WI38 (cell line): Measurements from ENCODE around the gene CD177.
"Not testable (repeated sequence)": the region's sequence is repeated elsewhere in the genome, so short reads cannot be mapped to it uniquely, and the experiment has no call there.

Source experiments
- H3K4me3 ChIP-seq: 2 replicates; pipeline ENCODE4 v1.5.1; 2011; ENCODE audit warnings: low read depth, mild to moderate bottlenecking, control low read depth, low read length
- CTCF ChIP-seq: IDR thresholded peaks from 2 replicates; pipeline ENCODE4 v1.5.1; 2012; ENCODE audit warnings: low read depth, mild to moderate bottlenecking, control low read depth, low read length

Gene CD177

GRCh38 chr19:43329989-43330388 lies 23.5 kb upstream of the CD177 start:
- H3K4me3 ChIP-seq = no peak overlapping the region
- no peak for TF ChIP-seq CTCF

- H3K4me3 ChIP-seq = no peak overlapping the region
- no peak for TF ChIP-seq CTCF
Observed at GRCh38 chr19:43330726-43331434, 22.6 kb upstream of the CD177 start.

GRCh38 chr19:43331435-43332010 lies 22.0 kb upstream of the CD177 start:
- H3K4me3 ChIP-seq = no peak overlapping the region
- TF ChIP-seq CTCF = no peak

GRCh38 chr19:43332058-43332922 lies 21.2 kb upstream of the CD177 start:
- no peak overlapping the region for H3K4me3 ChIP-seq
- no peak for TF ChIP-seq CTCF

GRCh38 chr19:43336508-43336907 lies 17.0 kb upstream of the CD177 start:
- H3K4me3 ChIP-seq = not testable (repeated sequence)

- no peak overlapping the region for H3K4me3 ChIP-seq
- TF ChIP-seq CTCF = no peak
Observed at GRCh38 chr19:43337737-43338136, 15.7 kb upstream of the CD177 start.

GRCh38 chr19:43338530-43338929 lies 15.0 kb upstream of the CD177 start:
- no peak for TF ChIP-seq CTCF
- H3K4me3 ChIP-seq = no peak overlapping the region

GRCh38 chr19:43339243-43339930 lies 14.1 kb upstream of the CD177 start:
- H3K4me3 ChIP-seq = not testable (repeated sequence)

- H3K4me3 ChIP-seq = not testable (repeated sequence)
Observed at GRCh38 chr19:43340101-43340500, 13.4 kb upstream of the CD177 start.

GRCh38 chr19:43341098-43341497 lies 12.4 kb upstream of the CD177 start:
- H3K4me3 ChIP-seq = not testable (repeated sequence)

- not testable (repeated sequence) for H3K4me3 ChIP-seq
Observed at GRCh38 chr19:43342104-43342503, 11.4 kb upstream of the CD177 start.
